GM23338 (cell line): Measurements from ENCODE around the gene HDAC9. TPM values are rescaled to one million over a fixed set of nuclear protein-coding genes. Genes with fewer than 3 reads are reported as not detected.

Source experiments
- ATAC-seq: fragments of 200-7000 bp; cut with Tn5 transposase; 3 replicates; pipeline ENCODE4 v1.9.1; 2020
- DNase-seq: peaks from one replicate; pipeline ENCODE4 v3.0.0-alpha.2; 2015; ENCODE audit warnings: low spot score
- H2AFZ ChIP-seq: fragments of 200-600 bp; sonication (generic); 2 replicates; pipeline ENCODE4 v1.8.0; 2016; ENCODE audit warnings: antibody characterized with exemption, mild to moderate bottlenecking, moderate library complexity
- H3F3A ChIP-seq: fragments of 200-600 bp; sonication (generic); replicated peaks from 2 replicates; pipeline ENCODE4 v1.8.0; 2017; ENCODE audit warnings: antibody characterized with exemption, mixed run types, low read depth
- H3K27ac ChIP-seq: fragments of 200-600 bp; sonication (generic); 2 replicates; pipeline ENCODE4 v1.6.1; 2016; ENCODE audit warnings: low read depth
- H3K27me3 ChIP-seq: fragments of 200-600 bp; sonication (generic); 2 replicates; pipeline ENCODE4 v1.8.0; 2016; ENCODE audit warnings: mild to moderate bottlenecking, mixed run types, moderate library complexity; ENCODE audit not compliant: insufficient read depth
- H3K36me3 ChIP-seq: fragments of 200-600 bp; sonication (generic); 2 replicates; pipeline ENCODE4 v1.8.0; 2016; ENCODE audit warnings: mild to moderate bottlenecking; ENCODE audit not compliant: insufficient read depth
- H3K4me1 ChIP-seq: fragments of 200-600 bp; sonication (generic); 2 replicates; pipeline ENCODE4 v1.8.0; 2016; ENCODE audit warnings: mild to moderate bottlenecking, moderate library complexity; ENCODE audit not compliant: insufficient read depth
- H3K4me2 ChIP-seq: fragments of 200-600 bp; sonication (generic); 2 replicates; pipeline ENCODE4 v1.7.1; 2017; ENCODE audit warnings: mixed run types
- H3K4me3 ChIP-seq: fragments of 200-600 bp; sonication (generic); 2 replicates; pipeline ENCODE4 v1.6.1; 2016; ENCODE audit warnings: mixed run types
- H3K79me2 ChIP-seq: fragments of 200-600 bp; sonication (generic); replicated peaks from 2 replicates; pipeline ENCODE4 v1.8.0; 2017; ENCODE audit warnings: mild to moderate bottlenecking; ENCODE audit not compliant: insufficient read depth
- H3K9me2 ChIP-seq: fragments of 200-600 bp; sonication (generic); 2 replicates; pipeline ENCODE4 v1.8.0; 2017; ENCODE audit not compliant: insufficient read depth
- H4K20me1 ChIP-seq: fragments of 200-600 bp; sonication (generic); replicated peaks from 2 replicates; pipeline ENCODE4 v1.8.0; 2017; ENCODE audit warnings: mild to moderate bottlenecking; ENCODE audit not compliant: insufficient read depth
- H3K27ac Mint-ChIP-seq: 2 replicates; pipeline ENCODE4 v1.8.0; 2020; ENCODE audit warnings: inconsistent platforms, mild to moderate bottlenecking, moderate library complexity, mixed read lengths
- H3K27me3 Mint-ChIP-seq: 3 replicates; pipeline ENCODE4 v1.8.0; 2022; ENCODE audit warnings: low read depth, mild to moderate bottlenecking, moderate library complexity, mixed read lengths, inconsistent platforms; ENCODE audit not compliant: insufficient read depth, poor library complexity
- H3K36me3 Mint-ChIP-seq: 3 replicates; pipeline ENCODE4 v1.8.0; 2021; ENCODE audit warnings: low read depth, mild to moderate bottlenecking, inconsistent platforms, moderate library complexity, mixed read lengths
- H3K4me1 Mint-ChIP-seq: 3 replicates; pipeline ENCODE4 v1.8.0; 2020; ENCODE audit warnings: mild to moderate bottlenecking, inconsistent platforms, mixed read lengths
- H3K4me3 Mint-ChIP-seq: 3 replicates; pipeline ENCODE4 v1.8.0; 2021; ENCODE audit warnings: moderate library complexity, mild to moderate bottlenecking, inconsistent platforms, mixed read lengths
- H3K9me3 Mint-ChIP-seq: 3 replicates; pipeline ENCODE4 v1.8.0; 2020; ENCODE audit warnings: moderate library complexity, mild to moderate bottlenecking, inconsistent platforms, mixed read lengths
- CREB1 ChIP-seq: fragments of 250-450 bp; sonication (Bioruptor Pico); IDR thresholded peaks from 2 replicates; pipeline ENCODE4 v1.5.0; 2020; ENCODE audit warnings: low read depth, mild to moderate bottlenecking, moderate library complexity
- JUNB ChIP-seq: IDR thresholded peaks from one replicate; pipeline ENCODE4 v1.6.1; 2016; ENCODE audit warnings: antibody characterized with exemption; ENCODE audit not compliant: unreplicated experiment
- NANOG ChIP-seq: IDR thresholded peaks from 2 replicates; pipeline ENCODE4 v1.6.1; 2016; ENCODE audit warnings: antibody characterized with exemption, borderline replicate concordance
- ZNF114 ChIP-seq: fragments of 250-450 bp; sonication (Bioruptor Pico); IDR thresholded peaks from 2 replicates; pipeline ENCODE4 v1.5.0; 2020; ENCODE audit warnings: mild to moderate bottlenecking, moderate library complexity
- ZNF331 ChIP-seq: fragments of 250-450 bp; sonication (Bioruptor Pico); IDR thresholded peaks from 2 replicates; pipeline ENCODE4 v1.5.0; 2020; ENCODE audit warnings: low read depth, mild to moderate bottlenecking, moderate library complexity
- polyA plus RNA-seq: library from polyadenylated mRNA; unstranded; fragments of >200 nt; fragmentation: Nextera tagmentation; extraction: Ambion mirVana; gene quantifications from 2 replicates; pipeline ENCODE4 v1.2.1, GENCODE V29; 2016
- total RNA-seq: library from RNA; depleted of rRNA; stranded (reverse); fragments of >200 nt; shearing (Covaris generic); gene quantifications from 2 replicates; pipeline ENCODE4 v1.2.3, GENCODE V29; 2014
- TF ChIP-seq, protein P1 (sequence below): IDR thresholded peaks from one replicate; pipeline ENCODE4 v1.6.1; 2018; ENCODE audit warnings: antibody characterized with exemption; ENCODE audit not compliant: unreplicated experiment
- TF ChIP-seq, protein P2 (sequence below), 2 experiments: fragments of 200-600 bp in 1 of 2; sonication (generic) in 1 of 2; conservative IDR thresholded peaks; 2 replicates each; pipeline versions ENCODE4 v1.5.1 to v1.6.1; 2016 to 2017; ENCODE audit warnings: antibody characterized with exemption in 2 of 2, low read depth in 2 of 2, mild to moderate bottlenecking in 2 of 2, moderate library complexity in 1 of 2

The HDAC9 gene
- total and polyA plus RNA-seq, 2 experiments from 2014 or later = 8.3 to 18.5 TPM

DNA sequence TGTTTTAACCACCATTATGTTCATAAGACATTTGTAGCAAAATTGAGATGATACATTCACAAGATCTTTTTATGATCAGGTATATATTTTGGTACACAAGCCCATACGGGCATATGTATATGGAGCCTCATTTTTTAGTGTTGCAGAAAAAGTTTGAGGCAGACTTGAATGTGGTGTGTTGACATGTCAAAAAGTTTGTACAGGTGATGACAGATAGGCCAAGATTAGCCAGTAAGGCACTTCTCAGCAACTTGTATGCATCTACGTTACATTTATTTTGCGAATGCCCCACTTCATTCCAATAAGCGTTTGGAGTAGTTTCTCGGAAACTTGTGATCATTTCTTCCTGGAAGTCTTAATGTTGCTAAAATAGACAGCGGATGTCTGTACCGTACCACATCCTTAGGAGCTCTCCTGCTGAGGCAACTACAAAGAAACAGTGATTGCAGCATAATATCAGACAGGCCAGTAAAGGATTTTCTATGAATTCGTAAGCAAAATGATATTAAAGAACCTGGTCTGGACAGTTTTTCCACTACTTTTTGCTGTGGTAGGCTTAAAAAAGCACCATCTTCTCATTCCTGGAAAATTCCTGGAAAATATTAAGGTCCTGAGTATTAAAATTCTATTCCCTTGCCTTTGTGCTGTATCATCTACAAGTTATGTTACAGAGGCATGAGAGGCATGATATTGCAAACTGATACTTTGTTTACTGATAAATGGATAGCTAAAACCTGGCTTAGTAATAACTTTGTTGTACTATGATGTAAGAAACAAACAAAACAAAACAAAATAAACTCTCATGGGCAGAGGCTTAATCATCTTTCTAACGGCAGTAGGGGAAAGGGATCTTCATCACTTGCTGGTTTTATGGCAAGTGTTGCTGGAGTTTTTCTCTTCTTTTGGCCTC, 153.6 kb downstream of the HDAC9 start (continued):
- TF ChIP-seq JUNB (no peak), NANOG (no peak)
- TF ChIP-seq, protein P1, sequence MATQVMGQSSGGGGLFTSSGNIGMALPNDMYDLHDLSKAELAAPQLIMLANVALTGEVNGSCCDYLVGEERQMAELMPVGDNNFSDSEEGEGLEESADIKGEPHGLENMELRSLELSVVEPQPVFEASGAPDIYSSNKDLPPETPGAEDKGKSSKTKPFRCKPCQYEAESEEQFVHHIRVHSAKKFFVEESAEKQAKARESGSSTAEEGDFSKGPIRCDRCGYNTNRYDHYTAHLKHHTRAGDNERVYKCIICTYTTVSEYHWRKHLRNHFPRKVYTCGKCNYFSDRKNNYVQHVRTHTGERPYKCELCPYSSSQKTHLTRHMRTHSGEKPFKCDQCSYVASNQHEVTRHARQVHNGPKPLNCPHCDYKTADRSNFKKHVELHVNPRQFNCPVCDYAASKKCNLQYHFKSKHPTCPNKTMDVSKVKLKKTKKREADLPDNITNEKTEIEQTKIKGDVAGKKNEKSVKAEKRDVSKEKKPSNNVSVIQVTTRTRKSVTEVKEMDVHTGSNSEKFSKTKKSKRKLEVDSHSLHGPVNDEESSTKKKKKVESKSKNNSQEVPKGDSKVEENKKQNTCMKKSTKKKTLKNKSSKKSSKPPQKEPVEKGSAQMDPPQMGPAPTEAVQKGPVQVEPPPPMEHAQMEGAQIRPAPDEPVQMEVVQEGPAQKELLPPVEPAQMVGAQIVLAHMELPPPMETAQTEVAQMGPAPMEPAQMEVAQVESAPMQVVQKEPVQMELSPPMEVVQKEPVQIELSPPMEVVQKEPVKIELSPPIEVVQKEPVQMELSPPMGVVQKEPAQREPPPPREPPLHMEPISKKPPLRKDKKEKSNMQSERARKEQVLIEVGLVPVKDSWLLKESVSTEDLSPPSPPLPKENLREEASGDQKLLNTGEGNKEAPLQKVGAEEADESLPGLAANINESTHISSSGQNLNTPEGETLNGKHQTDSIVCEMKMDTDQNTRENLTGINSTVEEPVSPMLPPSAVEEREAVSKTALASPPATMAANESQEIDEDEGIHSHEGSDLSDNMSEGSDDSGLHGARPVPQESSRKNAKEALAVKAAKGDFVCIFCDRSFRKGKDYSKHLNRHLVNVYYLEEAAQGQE = no peak
- TF ChIP-seq, protein P2, sequence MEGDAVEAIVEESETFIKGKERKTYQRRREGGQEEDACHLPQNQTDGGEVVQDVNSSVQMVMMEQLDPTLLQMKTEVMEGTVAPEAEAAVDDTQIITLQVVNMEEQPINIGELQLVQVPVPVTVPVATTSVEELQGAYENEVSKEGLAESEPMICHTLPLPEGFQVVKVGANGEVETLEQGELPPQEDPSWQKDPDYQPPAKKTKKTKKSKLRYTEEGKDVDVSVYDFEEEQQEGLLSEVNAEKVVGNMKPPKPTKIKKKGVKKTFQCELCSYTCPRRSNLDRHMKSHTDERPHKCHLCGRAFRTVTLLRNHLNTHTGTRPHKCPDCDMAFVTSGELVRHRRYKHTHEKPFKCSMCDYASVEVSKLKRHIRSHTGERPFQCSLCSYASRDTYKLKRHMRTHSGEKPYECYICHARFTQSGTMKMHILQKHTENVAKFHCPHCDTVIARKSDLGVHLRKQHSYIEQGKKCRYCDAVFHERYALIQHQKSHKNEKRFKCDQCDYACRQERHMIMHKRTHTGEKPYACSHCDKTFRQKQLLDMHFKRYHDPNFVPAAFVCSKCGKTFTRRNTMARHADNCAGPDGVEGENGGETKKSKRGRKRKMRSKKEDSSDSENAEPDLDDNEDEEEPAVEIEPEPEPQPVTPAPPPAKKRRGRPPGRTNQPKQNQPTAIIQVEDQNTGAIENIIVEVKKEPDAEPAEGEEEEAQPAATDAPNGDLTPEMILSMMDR (conservative IDR thresholded peaks at IDR 0.05; ENCODE audit: low read depth in 2 of 2) = no peak

DNA sequence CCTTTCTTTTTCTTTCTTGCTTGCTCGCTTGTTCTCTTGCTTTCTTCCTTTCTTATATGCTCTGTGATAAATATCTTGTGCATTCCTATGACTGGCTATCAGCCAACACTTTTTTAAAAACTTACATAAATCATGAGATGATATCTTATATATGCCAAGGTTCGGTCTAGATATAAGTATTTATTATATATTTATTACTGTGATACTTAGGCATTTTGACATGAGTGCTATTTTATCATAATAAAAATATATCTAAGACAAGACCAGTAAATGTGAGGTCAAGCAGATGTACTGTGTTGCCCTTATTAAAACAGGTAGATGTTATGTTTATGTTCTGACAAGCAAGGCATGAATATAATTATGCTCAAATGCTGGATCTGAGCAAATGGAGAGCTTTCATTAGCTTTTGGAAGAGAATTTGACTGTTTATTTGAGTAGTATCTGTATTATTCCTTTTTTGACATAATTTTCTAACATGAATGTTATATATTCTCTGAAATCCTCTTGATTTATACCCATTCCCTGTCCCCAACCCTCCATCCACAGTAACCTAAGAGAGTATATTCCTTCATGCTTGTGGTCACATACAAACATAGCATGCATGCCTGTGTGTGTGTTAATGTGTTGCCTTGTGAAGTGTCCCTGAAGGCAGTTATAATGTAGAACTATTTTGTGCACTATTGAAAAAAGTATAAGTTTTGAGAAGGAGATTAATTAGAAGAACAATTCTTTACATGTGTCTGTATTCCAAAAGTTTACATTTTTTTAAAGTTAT, 158.0 kb downstream of the HDAC9 start:
- no peak overlapping the region for H3K4me3 Mint-ChIP-seq
- Histone ChIP-seq H4K20me1 (no peaks in the 10 kb centered on the region), H2AFZ (no peak overlapping the region), H3K79me2 (no peaks in the 10 kb centered on the region), H3K27ac (no peak overlapping the region), H3K4me2 (no peak overlapping the region), H3K36me3 (no peaks in the 10 kb centered on the region), H3K9me2 (no peaks in the 10 kb centered on the region), H3K4me1 (no peaks in the 10 kb centered on the region), H3K27me3 (no peaks in the 10 kb centered on the region), H3F3A (no peaks in the 10 kb centered on the region), H3K4me3 (no peak overlapping the region)
- no peak for TF ChIP-seq JUNB
- no peaks in the 10 kb centered on the region for H3K27me3 Mint-ChIP-seq
- H3K4me1 Mint-ChIP-seq = peaks cover 7% of the 10 kb centered on the region
- DNase-seq = no peak
- H3K9me3 Mint-ChIP-seq = no peaks in the 10 kb centered on the region
- no peaks in the 10 kb centered on the region for H3K36me3 Mint-ChIP-seq
- no peak overlapping the region for H3K27ac Mint-ChIP-seq
- no peak for ATAC-seq

DNA sequence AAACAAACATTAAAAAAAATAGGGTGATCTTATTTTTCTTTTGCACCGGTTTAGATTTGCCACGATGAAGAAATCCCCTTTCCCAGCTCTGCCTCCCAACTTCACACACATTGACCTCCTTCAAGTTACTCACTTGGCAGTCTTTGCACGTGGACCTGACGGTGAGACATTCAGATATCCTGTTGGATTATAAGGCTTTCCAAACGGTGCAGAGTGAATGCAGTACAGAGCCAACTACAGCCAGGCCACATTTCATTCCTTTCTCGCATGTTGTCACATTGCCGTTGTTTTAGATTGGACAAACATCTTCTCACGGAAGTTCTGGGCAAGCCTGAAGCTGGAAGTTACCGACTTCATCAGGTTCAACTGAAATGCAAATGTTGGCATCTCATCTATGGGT, 159.2 kb downstream of the HDAC9 start:
- Mint-ChIP-seq H3K36me3 (no peaks in the 10 kb centered on the region), H3K27ac (no peak overlapping the region), H3K4me3 (no peak overlapping the region), H3K4me1 (peaks cover 7% of the 10 kb centered on the region), H3K27me3 (no peaks in the 10 kb centered on the region), H3K9me3 (no peaks in the 10 kb centered on the region)
- Histone ChIP-seq H2AFZ (no peak overlapping the region), H4K20me1 (no peaks in the 10 kb centered on the region), H3K4me3 (no peak overlapping the region), H3K36me3 (no peaks in the 10 kb centered on the region), H3K9me2 (no peaks in the 10 kb centered on the region), H3K79me2 (no peaks in the 10 kb centered on the region), H3K27ac (no peak overlapping the region), H3K27me3 (no peaks in the 10 kb centered on the region), H3F3A (no peaks in the 10 kb centered on the region), H3K4me2 (no peak overlapping the region), H3K4me1 (no peaks in the 10 kb centered on the region)
- DNase-seq (no peak), ATAC-seq (no peak)
- TF ChIP-seq NANOG (no peak), ZNF331 (CRISPR knock-in tag) (no peak), CREB1 (CRISPR knock-in tag) (no peak), ZNF114 (CRISPR knock-in tag) (no peak)
- TF ChIP-seq, protein P2 (conservative IDR thresholded peaks at IDR 0.05; ENCODE audit: low read depth in 2 of 2) = no peak
- TF ChIP-seq, protein P1 = no peak
